T-helper 1 cell treated with Interleukin-12 subunit alpha and Interleukin-12 subunit beta and Interleukin-4 antibody, amounts not matched to agents 30 ng/mL and 1 ng/mL, for 36 hours (primary cell): ENCODE results near the gene PHLPP1. TPM values are rescaled to one million over a fixed set of nuclear protein-coding genes. Genes with fewer than 3 reads are reported as not detected.

Source experiments
- intact Hi-C: fragments of 100-400 bp; cut with micrococcal nuclease; formaldehyde crosslinking; loops from one replicate; pipeline ENCODE4 v1.15.1; 2024
- total RNA-seq: library from RNA; stranded (reverse); gene quantifications from 2 replicates; pipeline ENCODE4 v1.2.3, GENCODE V29; 2022

Gene PHLPP1
- total RNA-seq, 1 donor from 2014 or later: 8.1 TPM

GRCh38 chr18:62717169-62717924 lies 2.0 kb downstream of the PHLPP1 start:
- intact Hi-C loops: loop anchor here (2.0 to 10.0 kb wide), 8 partner anchors 67 to 1257 kb away; partner anchors contain the start of genes HMSD and SERPINB8

GRCh38 chr18:62717925-62718800 lies 2.8 kb downstream of the PHLPP1 start:
- intact Hi-C loops: loop anchor here (2.0 to 10.0 kb wide), 8 partner anchors 67 to 1257 kb away; partner anchors contain the start of genes HMSD and SERPINB8

- intact Hi-C loops: no loop called here
These were observed 4.7 kb downstream of the PHLPP1 start for GRCh38 chr18:62720048-62720447.

GRCh38 chr18:62720766-62721613 lies 5.6 kb downstream of the PHLPP1 start:
- intact Hi-C loops: no loop called here

- intact Hi-C loops: no loop called here
These were observed 6.8 kb downstream of the PHLPP1 start for GRCh38 chr18:62721839-62722795.

- intact Hi-C loops: no loop called here
These were observed 8.4 kb downstream of the PHLPP1 start for GRCh38 chr18:62723666-62724281.

- intact Hi-C loops: no loop called here
These were observed 10.6 kb downstream of the PHLPP1 start for GRCh38 chr18:62725896-62726295.

- intact Hi-C loops: no loop called here
These were observed 12.9 kb downstream of the PHLPP1 start for GRCh38 chr18:62728254-62728653.

- intact Hi-C loops: no loop called here
These were observed 14.4 kb downstream of the PHLPP1 start for GRCh38 chr18:62729487-62730386.

- intact Hi-C loops: no loop called here
These were observed 15.6 kb downstream of the PHLPP1 start for GRCh38 chr18:62730941-62731340.

GRCh38 chr18:62732617-62733016 lies 17.3 kb downstream of the PHLPP1 start:
- intact Hi-C loops: no loop called here

- intact Hi-C loops: no loop called here
These were observed 18.9 kb downstream of the PHLPP1 start for GRCh38 chr18:62734290-62734689.

- intact Hi-C loops: no loop called here
These were observed 20.0 kb downstream of the PHLPP1 start for GRCh38 chr18:62735387-62735786.

- intact Hi-C loops: no loop called here
These were observed 20.9 kb downstream of the PHLPP1 start for GRCh38 chr18:62736077-62736855.

GRCh38 chr18:62737241-62737873 lies 22.0 kb downstream of the PHLPP1 start:
- intact Hi-C loops: no loop called here

- intact Hi-C loops: no loop called here
These were observed 23.3 kb downstream of the PHLPP1 start for GRCh38 chr18:62738639-62739038.

GRCh38 chr18:62739911-62740310 lies 24.6 kb downstream of the PHLPP1 start:
- intact Hi-C loops: no loop called here
